Cardiac septum (tissue), 1 donor: ENCODE measurements around the gene SLC27A6. TPM values are rescaled to one million over a fixed set of nuclear protein-coding genes. Genes with fewer than 3 reads are reported as not detected.
"Not testable (repeated sequence)": the region's sequence is repeated elsewhere in the genome, so short reads cannot be mapped to it uniquely, and the experiment has no call there.

ENCODE experiments used
- DNase-seq: peaks from one replicate; pipeline ENCODE4 v3.0.0-alpha.2; 2020; ENCODE audit warnings: low spot score
- intact Hi-C: fragments of 100-400 bp; cut with DNase I; formaldehyde crosslinking; loops from one replicate; pipeline ENCODE4 v1.14.0; 2022
- long read RNA-seq: library from polyadenylated mRNA; unstranded; transcript quantifications from one replicate; pipeline ENCODE4 v2.0.0, GENCODE V29; 2021
- total RNA-seq: library from RNA; stranded (reverse); fragmentation: NEBNext Ultra II Directional; extraction: Animal tissue kit (Norgen Biotek cat#: 25700); gene quantifications from one replicate; pipeline ENCODE4 v1.2.1, GENCODE V29; 2021
- donor health status: DM: no; HTN: no; CAD: no.

Gene SLC27A6
- 64.4 TPM for total RNA-seq
- long read RNA-seq, transcript SLC27A6-201 (10 exons, 3,219 nt) = major isoform, 77 of 140 reads
- long read RNA-seq, partial matches to known transcripts = 10 of 140 reads
- long read RNA-seq, other reads (novel, unspliced or antisense) = 48 of 140 reads

- peak; percentile 76 for DNase-seq
- intact Hi-C loops = loop anchor here (2.0 kb wide), 1 partner anchor 38 kb away; no protein-coding TSS in a partner anchor
Observed at GRCh38 chr5:128965011-128965637, at the start of gene SLC27A6. SLC27A6 (plus strand) TSS chr5:128965488; CDS start chr5:128966138, 650 bp downstream.

GRCh38 chr5:128919542-128919941, 45.7 kb upstream of the SLC27A6 start:
- DNase-seq = no peak
- intact Hi-C loops = no loop called here

GRCh38 chr5:128920345-128921215, 44.7 kb upstream of the SLC27A6 start:
- DNase-seq = no peak
- intact Hi-C loops = loop anchor here (5.0 to 10.0 kb wide), 2 partner anchors 134 to 177 kb away; no protein-coding TSS in a partner anchor

- intact Hi-C loops = loop anchor here (5.0 to 10.0 kb wide), 2 partner anchors 131 to 173 kb away; no protein-coding TSS in a partner anchor
- no peak for DNase-seq
Observed at GRCh38 chr5:128924299-128924698, 41.0 kb upstream of the SLC27A6 start.

- DNase-seq = no peak
- intact Hi-C loops = loop anchor here (2.0 to 10.0 kb wide), 2 partner anchors 39 to 129 kb away; partner anchors contain the start of gene SLC27A6
Observed at GRCh38 chr5:128925973-128926372, 39.3 kb upstream of the SLC27A6 start.

GRCh38 chr5:128927644-128928043, 37.6 kb upstream of the SLC27A6 start:
- intact Hi-C loops = loop anchor here (2.0 to 10.0 kb wide), 2 partner anchors 37 to 127 kb away; partner anchors contain the start of gene SLC27A6

GRCh38 chr5:128932232-128932631, 33.1 kb upstream of the SLC27A6 start:
- DNase-seq, intact Hi-C loops: not testable (repeated sequence)

More at GRCh38 chr5:128927644-128928043, 37.6 kb upstream of the SLC27A6 start:
- no peak for DNase-seq

GRCh38 chr5:128943100-128943499, 22.2 kb upstream of the SLC27A6 start:
- DNase-seq, intact Hi-C loops: not testable (repeated sequence)

GRCh38 chr5:128949847-128950546, 15.3 kb upstream of the SLC27A6 start:
- no peak for DNase-seq
- intact Hi-C loops = no loop called here

- DNase-seq, intact Hi-C loops: not testable (repeated sequence)
Observed at GRCh38 chr5:128951301-128951700, 14.0 kb upstream of the SLC27A6 start.

GRCh38 chr5:128956164-128956563, 9.1 kb upstream of the SLC27A6 start:
- no peak for DNase-seq
- intact Hi-C loops = no loop called here

GRCh38 chr5:128962211-128962610, 3.1 kb upstream of the SLC27A6 start:
- no peak for DNase-seq
- intact Hi-C loops = no loop called here

- intact Hi-C loops = loop anchor here (2.0 kb wide), 1 partner anchor 39 kb away; no protein-coding TSS in a partner anchor
- DNase-seq = no peak
Observed at GRCh38 chr5:128965638-128966302, 482 bp downstream of the SLC27A6 start.

- intact Hi-C loops = no loop called here
- no peak for DNase-seq
Observed at GRCh38 chr5:128966375-128966774, 1.1 kb downstream of the SLC27A6 start.

- DNase-seq = no peak
- intact Hi-C loops = no loop called here
Observed at GRCh38 chr5:128966846-128967245, 1.6 kb downstream of the SLC27A6 start.

- intact Hi-C loops = no loop called here
Observed at GRCh38 chr5:128973244-128973643, 8.0 kb downstream of the SLC27A6 start.

GRCh38 chr5:128974567-128974966, 9.3 kb downstream of the SLC27A6 start:
- intact Hi-C loops = no loop called here
- no peak for DNase-seq

More at GRCh38 chr5:128973244-128973643, 8.0 kb downstream of the SLC27A6 start:
- no peak for DNase-seq

- no peak for DNase-seq
- intact Hi-C loops = no loop called here
Observed at GRCh38 chr5:128979761-128980160, 14.5 kb downstream of the SLC27A6 start.

GRCh38 chr5:128980917-128981316, 15.6 kb downstream of the SLC27A6 start:
- intact Hi-C loops = no loop called here
- DNase-seq = no peak
